Endothelial cell of umbilical vein (primary cell): ENCODE data around the gene CASP2. TPM values are rescaled to one million over a fixed set of nuclear protein-coding genes. Genes with fewer than 3 reads are reported as not detected.

ENCODE experiments used
- BruUV-seq: library from RNA; stranded (reverse); fragments of 400-500 nt; replicated peaks from 2 replicates; lab custom pipeline; 2021; lab: Mats Ljungman, UMichigan
- CTCF ChIA-PET: fragments of 300-600, 350-600 bp; sonication (Branson Sonifier 250); formaldehyde crosslinking; loops from one replicate; lab custom pipeline; 2021; ENCODE audit warnings: antibody characterized with exemption, inconsistent platforms; lab: Charles Lee
- POLR2A ChIA-PET: fragments of 300-600, 350-600 bp; sonication (Branson Sonifier 250); formaldehyde crosslinking; loops from one replicate; lab custom pipeline; 2021; ENCODE audit warnings: antibody characterized with exemption, inconsistent platforms; lab: Charles Lee
- DNase-seq: peaks from one replicate; pipeline ENCODE4 v3.0.0-alpha.2; 2011; ENCODE audit warnings: low read depth, low spot score
- FAIRE-seq: peaks from 2 replicates; lab custom pipeline; 2011; peaks lifted over from hg19 to GRCh38; lab: Jason Lieb, UNC
- H2AFZ ChIP-seq: 2 replicates; pipeline ENCODE4 v1.6.0; 2012; ENCODE audit warnings: low read depth, low read length, control low read depth, inconsistent platforms
- H3K27ac ChIP-seq: 2 replicates; pipeline ENCODE4 v1.5.1; 2011; ENCODE audit warnings: low read depth, mild to moderate bottlenecking, control low read depth, low read length, moderate library complexity; ENCODE audit not compliant: insufficient read depth
- H3K27me3 ChIP-seq, 2 experiments: 2 replicates each; pipeline versions ENCODE4 v1.6.0 to v1.6.1; 2011; ENCODE audit warnings: low read length in 2 of 2, mixed read lengths in 1 of 2; ENCODE audit not compliant: control insufficient read depth in 2 of 2, insufficient read depth in 2 of 2
- H3K36me3 ChIP-seq, 2 experiments: 2 replicates in 1 of 2; 3 replicates in 1 of 2; pipeline ENCODE4 v1.5.1; 2011; ENCODE audit warnings: low read length in 2 of 2, mild to moderate bottlenecking in 1 of 2, moderate library complexity in 1 of 2; ENCODE audit not compliant: control insufficient read depth in 2 of 2, insufficient read depth in 2 of 2; ENCODE audit errors: extremely low read depth in 1 of 2
- H3K4me1 ChIP-seq: 3 replicates; pipeline ENCODE4 v1.5.1; 2011; ENCODE audit warnings: mild to moderate bottlenecking, low read length; ENCODE audit not compliant: control insufficient read depth, insufficient read depth; ENCODE audit errors: extremely low read depth
- H3K4me2 ChIP-seq: 2 replicates; pipeline ENCODE4 v1.6.1; 2011; ENCODE audit warnings: low read length, control low read depth, mixed read lengths; ENCODE audit not compliant: insufficient read depth
- H3K4me3 ChIP-seq, 3 experiments: fragments of 200-600 bp in 1 of 3; sonication (generic), shearing (Covaris generic) in 1 of 3; replicated peaks in 1 of 3; 2 replicates each; pipeline ENCODE4 v1.5.1; 2011 to 2016; ENCODE audit warnings: control low read depth in 3 of 3, low read length in 3 of 3, mild to moderate bottlenecking in 2 of 3, inconsistent platforms in 1 of 3, low read depth in 1 of 3, moderate library complexity in 1 of 3; ENCODE audit not compliant: insufficient read depth in 1 of 3
- H3K79me2 ChIP-seq: 2 replicates; pipeline ENCODE4 v1.6.0; 2012; ENCODE audit warnings: low read length, inconsistent platforms; ENCODE audit not compliant: control insufficient read depth, insufficient read depth
- H3K9ac ChIP-seq: replicated peaks from 2 replicates; pipeline ENCODE3; 2011; ENCODE audit warnings: low read length, control low read depth; ENCODE audit not compliant: insufficient read depth; ENCODE audit errors: extremely low read depth
- H3K9me1 ChIP-seq: replicated peaks from 3 replicates; pipeline ENCODE4 v1.6.0; 2011; ENCODE audit warnings: mild to moderate bottlenecking, low read length; ENCODE audit not compliant: control insufficient read depth, insufficient read depth; ENCODE audit errors: extremely low read depth
- H3K9me3 ChIP-seq: replicated peaks from 2 replicates; pipeline ENCODE4 v1.5.1; 2012; ENCODE audit warnings: low read length, inconsistent platforms; ENCODE audit not compliant: control insufficient read depth, insufficient read depth
- H4K20me1 ChIP-seq: replicated peaks from 2 replicates; pipeline ENCODE3; 2011; ENCODE audit warnings: mild to moderate bottlenecking, low read length; ENCODE audit not compliant: control insufficient read depth, insufficient read depth; ENCODE audit errors: extremely low read depth
- EZH2 ChIP-seq: IDR thresholded peaks from 2 replicates; pipeline ENCODE4 v1.6.1; 2012; ENCODE audit warnings: borderline replicate concordance, low read depth, mild to moderate bottlenecking, moderate library complexity, low read length, inconsistent platforms; ENCODE audit not compliant: severe bottlenecking
- FOS ChIP-seq: IDR thresholded peaks from 2 replicates; pipeline ENCODE4 v1.6.1; 2011; ENCODE audit warnings: mild to moderate bottlenecking, low read length, moderate library complexity, borderline replicate concordance; ENCODE audit not compliant: insufficient read depth
- GATA2 ChIP-seq: IDR thresholded peaks from 2 replicates; pipeline ENCODE4 v1.7.0; 2011; ENCODE audit warnings: low read depth, mild to moderate bottlenecking, moderate library complexity, mixed read lengths, low read length; ENCODE audit not compliant: insufficient read length, insufficient read depth
- JUN ChIP-seq: IDR thresholded peaks from 2 replicates; pipeline ENCODE4 v1.6.1; 2011; ENCODE audit warnings: borderline replicate concordance, low read depth; ENCODE audit not compliant: insufficient read length, insufficient read depth
- MYC ChIP-seq: IDR thresholded peaks from one replicate; pipeline ENCODE4 v1.6.1; 2011; ENCODE audit warnings: mild to moderate bottlenecking, low read depth, low read length
- POLR2A ChIP-seq: IDR thresholded peaks from 2 replicates; pipeline ENCODE4 v1.6.1; 2012; ENCODE audit warnings: low read depth, mild to moderate bottlenecking, control low read depth, low read length
- POLR2AphosphoS5 ChIP-seq: IDR thresholded peaks from 2 replicates; pipeline ENCODE4 v1.6.1; 2012; ENCODE audit warnings: low read depth, mild to moderate bottlenecking, control low read depth, low read length, moderate library complexity; ENCODE audit not compliant: insufficient read depth
- dilution Hi-C: fragments of 300-500 bp; cut with MboI; formaldehyde crosslinking; loops from one replicate; pipeline ENCODE4 v1.15.0; 2019; ENCODE audit warnings: low sequenced_read_pairs; ENCODE audit not compliant: extremely low pct_ligation_motif_present
- intact Hi-C: fragments of 100-400 bp; cut with micrococcal nuclease; formaldehyde crosslinking; loops from one replicate; pipeline ENCODE4 v1.10.0; 2022
- polyA plus RNA-seq, 4 experiments: library from polyadenylated mRNA; depleted of rRNA in 3 of 4; stranded (reverse) in 3 of 4; unstranded in 1 of 4; fragments of >200 nt; gene quantifications; 2 replicates each; pipeline versions ENCODE4 v1.2.1 to v1.2.3, GENCODE V29; 2011 to 2012; ENCODE audit warnings: missing spikeins in 1 of 4
- total RNA-seq: library from RNA; stranded (reverse); gene quantifications from 2 replicates; pipeline ENCODE4 v1.2.3, GENCODE V29; 2021
- TF ChIP-seq, protein P1 (sequence below): IDR thresholded peaks from 2 replicates; pipeline ENCODE4 v1.6.1; 2011; ENCODE audit not compliant: insufficient read depth, insufficient read length
- TF ChIP-seq, protein P2 (sequence below), 2 donors: IDR thresholded peaks; 1 replicate in 1 of 2; 2 replicates in 1 of 2; pipeline ENCODE4 v1.5.1; 2011; ENCODE audit warnings: low read length in 2 of 2, mild to moderate bottlenecking in 2 of 2, moderate library complexity in 2 of 2, control low read depth in 1 of 2, inconsistent platforms in 1 of 2, low read depth in 1 of 2; ENCODE audit not compliant: insufficient read depth in 1 of 2; ENCODE audit errors: extremely low read depth in 1 of 2

CASP2 gene
- total and polyA plus RNA-seq, 2 donors (not counting 3 experiments of a cell fraction or from before 2014, with no cell fraction given) = 36.3 to 57.9 TPM

- ChIA-PET CTCF (interaction anchor here (1.2 kb wide), 1 partner anchor 26 kb away, joined by 4 read pairs; no protein-coding TSS in a partner anchor), POLR2A (no interaction called here)
- Histone ChIP-seq H2AFZ (no peak overlapping the region), H3K27me3 (no peaks in the 10 kb centered on the region), H3K79me2 (no peaks in the 10 kb centered on the region), H3K4me2 (no peak overlapping the region), H3K4me1 (no peaks in the 10 kb centered on the region), H3K36me3 (no peaks in the 10 kb centered on the region), H3K9me3 (no peaks in the 10 kb centered on the region), H3K4me3 (no peak overlapping the region), H4K20me1 (no peaks in the 10 kb centered on the region), H3K9ac (no peak overlapping the region), H3K9me1 (no peaks in the 10 kb centered on the region), H3K27ac (no peak overlapping the region)
- FAIRE-seq = no peak
- no TSS peak for BruUV-seq
- DNase-seq = no peak
- TF ChIP-seq EZH2 (no peak), POLR2A (no peak), POLR2AphosphoS5 (no peak), JUN (no peak), FOS (no peak), MYC (no peak), GATA2 (no peak)
- TF ChIP-seq, protein P1, sequence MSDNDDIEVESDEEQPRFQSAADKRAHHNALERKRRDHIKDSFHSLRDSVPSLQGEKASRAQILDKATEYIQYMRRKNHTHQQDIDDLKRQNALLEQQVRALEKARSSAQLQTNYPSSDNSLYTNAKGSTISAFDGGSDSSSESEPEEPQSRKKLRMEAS = no peak
- TF ChIP-seq, protein P2, sequence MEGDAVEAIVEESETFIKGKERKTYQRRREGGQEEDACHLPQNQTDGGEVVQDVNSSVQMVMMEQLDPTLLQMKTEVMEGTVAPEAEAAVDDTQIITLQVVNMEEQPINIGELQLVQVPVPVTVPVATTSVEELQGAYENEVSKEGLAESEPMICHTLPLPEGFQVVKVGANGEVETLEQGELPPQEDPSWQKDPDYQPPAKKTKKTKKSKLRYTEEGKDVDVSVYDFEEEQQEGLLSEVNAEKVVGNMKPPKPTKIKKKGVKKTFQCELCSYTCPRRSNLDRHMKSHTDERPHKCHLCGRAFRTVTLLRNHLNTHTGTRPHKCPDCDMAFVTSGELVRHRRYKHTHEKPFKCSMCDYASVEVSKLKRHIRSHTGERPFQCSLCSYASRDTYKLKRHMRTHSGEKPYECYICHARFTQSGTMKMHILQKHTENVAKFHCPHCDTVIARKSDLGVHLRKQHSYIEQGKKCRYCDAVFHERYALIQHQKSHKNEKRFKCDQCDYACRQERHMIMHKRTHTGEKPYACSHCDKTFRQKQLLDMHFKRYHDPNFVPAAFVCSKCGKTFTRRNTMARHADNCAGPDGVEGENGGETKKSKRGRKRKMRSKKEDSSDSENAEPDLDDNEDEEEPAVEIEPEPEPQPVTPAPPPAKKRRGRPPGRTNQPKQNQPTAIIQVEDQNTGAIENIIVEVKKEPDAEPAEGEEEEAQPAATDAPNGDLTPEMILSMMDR (IDR thresholded peaks at IDR 0.05; ENCODE audit: extremely low read depth in 1 of 2, insufficient read depth in 1 of 2, low read depth in 1 of 2, low read length in 2 of 2) = no peak
- dilution Hi-C loops = no loop called here
- intact Hi-C loops = no loop called here
These were observed 37.1 kb downstream of the CASP2 start for GRCh38 chr7:143325240-143325639.
